Loucy (cell line): ENCODE results near the gene ANXA5.

Experiments used
- EZH2phosphoT487 ChIP-seq: fragments of 200-600 bp; IDR thresholded peaks from 2 replicates; pipeline ENCODE4 v1.6.1; 2018; ENCODE audit warnings: antibody characterized with exemption, mild to moderate bottlenecking, moderate library complexity, borderline replicate concordance
- TF ChIP-seq, protein P1 (sequence below): fragments of 200-600 bp; sonication (generic); conservative IDR thresholded peaks from 2 replicates; pipeline ENCODE4 v1.5.1; 2014; ENCODE audit warnings: mild to moderate bottlenecking, antibody characterized with exemption, low read length

DNA sequence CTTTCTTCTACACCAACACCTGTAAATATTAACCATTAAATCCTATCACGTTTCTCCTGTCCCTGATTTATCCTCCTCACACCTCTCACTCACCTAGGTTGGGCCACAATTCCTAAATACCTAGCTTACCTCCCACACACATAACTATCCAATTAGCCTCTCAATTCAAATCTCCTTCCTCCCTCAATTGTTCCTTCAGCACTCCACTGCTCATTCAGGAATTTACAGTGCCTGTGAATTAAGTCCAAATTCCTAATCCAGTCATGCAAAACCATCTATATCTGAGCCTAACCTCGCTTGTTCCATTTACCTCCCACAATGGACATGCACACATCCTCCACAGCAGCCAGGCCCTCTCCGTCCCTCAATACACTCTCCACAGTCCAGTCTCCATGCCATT lies 17.5 kb downstream of the ANXA5 start:
- TF ChIP-seq, protein P1, sequence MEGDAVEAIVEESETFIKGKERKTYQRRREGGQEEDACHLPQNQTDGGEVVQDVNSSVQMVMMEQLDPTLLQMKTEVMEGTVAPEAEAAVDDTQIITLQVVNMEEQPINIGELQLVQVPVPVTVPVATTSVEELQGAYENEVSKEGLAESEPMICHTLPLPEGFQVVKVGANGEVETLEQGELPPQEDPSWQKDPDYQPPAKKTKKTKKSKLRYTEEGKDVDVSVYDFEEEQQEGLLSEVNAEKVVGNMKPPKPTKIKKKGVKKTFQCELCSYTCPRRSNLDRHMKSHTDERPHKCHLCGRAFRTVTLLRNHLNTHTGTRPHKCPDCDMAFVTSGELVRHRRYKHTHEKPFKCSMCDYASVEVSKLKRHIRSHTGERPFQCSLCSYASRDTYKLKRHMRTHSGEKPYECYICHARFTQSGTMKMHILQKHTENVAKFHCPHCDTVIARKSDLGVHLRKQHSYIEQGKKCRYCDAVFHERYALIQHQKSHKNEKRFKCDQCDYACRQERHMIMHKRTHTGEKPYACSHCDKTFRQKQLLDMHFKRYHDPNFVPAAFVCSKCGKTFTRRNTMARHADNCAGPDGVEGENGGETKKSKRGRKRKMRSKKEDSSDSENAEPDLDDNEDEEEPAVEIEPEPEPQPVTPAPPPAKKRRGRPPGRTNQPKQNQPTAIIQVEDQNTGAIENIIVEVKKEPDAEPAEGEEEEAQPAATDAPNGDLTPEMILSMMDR, result no peak
- no peak for TF ChIP-seq EZH2phosphoT487
